HL-60 (cell line): ENCODE measurements around the gene LRRC52.

Experiments used
- TF ChIP-seq, protein P1 (sequence below): IDR thresholded peaks from one replicate; pipeline ENCODE4 v1.5.1; 2011; ENCODE audit warnings: low read length, control low read depth, inconsistent platforms; ENCODE audit not compliant: insufficient read depth
- TF ChIP-seq, protein P2 (sequence below): IDR thresholded peaks from 2 replicates; pipeline ENCODE4 v1.6.1; 2012; ENCODE audit warnings: low read depth; ENCODE audit not compliant: insufficient replicate concordance

- TF ChIP-seq, protein P1, sequence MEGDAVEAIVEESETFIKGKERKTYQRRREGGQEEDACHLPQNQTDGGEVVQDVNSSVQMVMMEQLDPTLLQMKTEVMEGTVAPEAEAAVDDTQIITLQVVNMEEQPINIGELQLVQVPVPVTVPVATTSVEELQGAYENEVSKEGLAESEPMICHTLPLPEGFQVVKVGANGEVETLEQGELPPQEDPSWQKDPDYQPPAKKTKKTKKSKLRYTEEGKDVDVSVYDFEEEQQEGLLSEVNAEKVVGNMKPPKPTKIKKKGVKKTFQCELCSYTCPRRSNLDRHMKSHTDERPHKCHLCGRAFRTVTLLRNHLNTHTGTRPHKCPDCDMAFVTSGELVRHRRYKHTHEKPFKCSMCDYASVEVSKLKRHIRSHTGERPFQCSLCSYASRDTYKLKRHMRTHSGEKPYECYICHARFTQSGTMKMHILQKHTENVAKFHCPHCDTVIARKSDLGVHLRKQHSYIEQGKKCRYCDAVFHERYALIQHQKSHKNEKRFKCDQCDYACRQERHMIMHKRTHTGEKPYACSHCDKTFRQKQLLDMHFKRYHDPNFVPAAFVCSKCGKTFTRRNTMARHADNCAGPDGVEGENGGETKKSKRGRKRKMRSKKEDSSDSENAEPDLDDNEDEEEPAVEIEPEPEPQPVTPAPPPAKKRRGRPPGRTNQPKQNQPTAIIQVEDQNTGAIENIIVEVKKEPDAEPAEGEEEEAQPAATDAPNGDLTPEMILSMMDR = no peak
- TF ChIP-seq, protein P2, sequence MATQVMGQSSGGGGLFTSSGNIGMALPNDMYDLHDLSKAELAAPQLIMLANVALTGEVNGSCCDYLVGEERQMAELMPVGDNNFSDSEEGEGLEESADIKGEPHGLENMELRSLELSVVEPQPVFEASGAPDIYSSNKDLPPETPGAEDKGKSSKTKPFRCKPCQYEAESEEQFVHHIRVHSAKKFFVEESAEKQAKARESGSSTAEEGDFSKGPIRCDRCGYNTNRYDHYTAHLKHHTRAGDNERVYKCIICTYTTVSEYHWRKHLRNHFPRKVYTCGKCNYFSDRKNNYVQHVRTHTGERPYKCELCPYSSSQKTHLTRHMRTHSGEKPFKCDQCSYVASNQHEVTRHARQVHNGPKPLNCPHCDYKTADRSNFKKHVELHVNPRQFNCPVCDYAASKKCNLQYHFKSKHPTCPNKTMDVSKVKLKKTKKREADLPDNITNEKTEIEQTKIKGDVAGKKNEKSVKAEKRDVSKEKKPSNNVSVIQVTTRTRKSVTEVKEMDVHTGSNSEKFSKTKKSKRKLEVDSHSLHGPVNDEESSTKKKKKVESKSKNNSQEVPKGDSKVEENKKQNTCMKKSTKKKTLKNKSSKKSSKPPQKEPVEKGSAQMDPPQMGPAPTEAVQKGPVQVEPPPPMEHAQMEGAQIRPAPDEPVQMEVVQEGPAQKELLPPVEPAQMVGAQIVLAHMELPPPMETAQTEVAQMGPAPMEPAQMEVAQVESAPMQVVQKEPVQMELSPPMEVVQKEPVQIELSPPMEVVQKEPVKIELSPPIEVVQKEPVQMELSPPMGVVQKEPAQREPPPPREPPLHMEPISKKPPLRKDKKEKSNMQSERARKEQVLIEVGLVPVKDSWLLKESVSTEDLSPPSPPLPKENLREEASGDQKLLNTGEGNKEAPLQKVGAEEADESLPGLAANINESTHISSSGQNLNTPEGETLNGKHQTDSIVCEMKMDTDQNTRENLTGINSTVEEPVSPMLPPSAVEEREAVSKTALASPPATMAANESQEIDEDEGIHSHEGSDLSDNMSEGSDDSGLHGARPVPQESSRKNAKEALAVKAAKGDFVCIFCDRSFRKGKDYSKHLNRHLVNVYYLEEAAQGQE = no peak
Measured at GRCh38 chr1:165577707-165578106, 33.9 kb downstream of the LRRC52 start.
